ENCODE results near the gene MYCBP2. TPM values are rescaled to one million over a fixed set of nuclear protein-coding genes. Genes with fewer than 3 reads are reported as not detected.

MYCBP2 gene
- total and polyA plus RNA-seq, 9 donors, result 37.3 to 58.4 (median 50.9) TPM

DNA sequence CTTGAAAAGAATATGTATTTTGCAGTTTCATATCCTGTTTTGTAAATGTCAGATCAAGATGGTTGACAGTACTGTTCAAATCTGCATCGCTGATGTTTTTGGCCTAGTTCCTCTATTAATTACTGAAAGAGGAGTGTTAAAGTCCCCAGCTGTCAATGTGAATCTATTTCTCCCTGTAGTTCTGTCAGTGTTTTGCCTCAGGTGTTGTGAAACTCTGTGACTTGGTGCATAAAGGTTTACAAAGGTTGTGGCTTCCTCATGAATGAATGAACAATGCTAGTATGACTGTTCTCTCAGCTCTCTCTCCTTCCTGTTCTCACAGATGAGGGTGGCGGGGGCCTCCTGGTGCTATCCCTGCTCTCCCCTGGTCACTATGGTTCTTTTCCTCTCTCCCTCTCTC, 142.4 kb downstream of the MYCBP2 start:
- no peaks in the 10 kb centered on the region for H3K9me3 ChIP-seq (replicated peaks; ENCODE audit: control insufficient read depth, low read depth, low read length)
- H3K36me3 ChIP-seq (ENCODE audit: control insufficient read depth, insufficient read depth, low read length), result peaks cover 25% of the 10 kb centered on the region
- H3K27me3 ChIP-seq (ENCODE audit: control insufficient read depth, insufficient read depth, low read length), result no peaks in the 10 kb centered on the region
- H3K27ac ChIP-seq (ENCODE audit: low read length), result no peak overlapping the region
- WGBS (ENCODE audit: insufficient coverage), result no CpG with 5 or more reads among the region's 2 CpGs
- H3K4me3 ChIP-seq (ENCODE audit: low read length), result no peak overlapping the region
- H3K4me1 ChIP-seq (ENCODE audit: control insufficient read depth, insufficient read depth, low read length), result no peaks in the 10 kb centered on the region
- peak; percentile 27 for DNase-seq

DNA sequence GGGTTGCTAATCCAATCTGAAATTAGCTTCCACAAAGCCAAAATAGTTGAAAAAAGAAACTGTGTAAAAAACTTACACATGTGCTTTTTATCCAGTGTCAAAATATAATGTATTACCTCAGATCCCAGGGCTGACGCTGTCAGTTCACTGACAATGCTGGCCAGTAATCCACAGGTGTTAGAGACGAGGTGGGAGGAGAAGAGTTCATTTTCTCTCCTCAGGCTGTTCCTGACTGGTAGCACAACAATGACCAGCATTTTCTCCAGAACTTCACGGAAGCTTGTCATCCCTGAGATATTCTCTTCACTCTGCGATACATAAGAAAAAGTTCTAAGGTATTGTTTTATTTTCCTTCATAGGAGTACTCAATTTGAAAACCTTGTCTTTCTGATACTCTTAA, 146.9 kb downstream of the MYCBP2 start:
- no CpG with 5 or more reads among the region's 4 CpGs for WGBS (ENCODE audit: insufficient coverage)
- no peak overlapping the region for H3K27ac ChIP-seq (ENCODE audit: low read length)
- no peaks in the 10 kb centered on the region for H3K27me3 ChIP-seq (ENCODE audit: control insufficient read depth, insufficient read depth, low read length)
- no peaks in the 10 kb centered on the region for H3K9me3 ChIP-seq (replicated peaks; ENCODE audit: control insufficient read depth, low read depth, low read length)
- H3K4me3 ChIP-seq (ENCODE audit: low read length), result no peak overlapping the region
- peaks cover 25% of the 10 kb centered on the region for H3K36me3 ChIP-seq (ENCODE audit: control insufficient read depth, insufficient read depth, low read length)
- H3K4me1 ChIP-seq (ENCODE audit: control insufficient read depth, insufficient read depth, low read length), result no peaks in the 10 kb centered on the region
- no peak for DNase-seq

DNA sequence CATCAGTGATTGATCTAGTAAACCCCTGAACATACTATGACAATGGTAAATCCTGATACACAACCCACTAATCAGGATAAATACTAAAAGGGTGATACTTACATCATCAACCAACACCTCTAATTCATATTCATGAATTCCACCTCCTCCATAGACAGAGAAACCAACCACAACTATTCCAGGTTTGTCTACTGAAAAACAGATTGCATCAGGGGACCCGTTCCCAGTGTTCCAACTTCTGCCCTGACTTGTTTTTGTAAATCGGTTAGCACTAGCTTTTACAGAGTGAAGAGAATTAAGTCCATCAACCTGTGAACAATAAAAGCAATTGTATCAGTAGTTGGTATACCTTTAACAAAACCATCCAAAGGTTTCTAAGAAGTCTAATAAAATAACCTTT, 149.2 kb downstream of the MYCBP2 start:
- Histone ChIP-seq H3K4me3 (ENCODE audit: low read length) (no peak overlapping the region), H3K27ac (ENCODE audit: low read length) (no peak overlapping the region), H3K9me3 (replicated peaks; ENCODE audit: control insufficient read depth, low read depth, low read length) (no peaks in the 10 kb centered on the region), H3K4me1 (ENCODE audit: control insufficient read depth, insufficient read depth, low read length) (no peaks in the 10 kb centered on the region), H3K36me3 (ENCODE audit: control insufficient read depth, insufficient read depth, low read length) (peaks cover 35% of the 10 kb centered on the region), H3K27me3 (ENCODE audit: control insufficient read depth, insufficient read depth, low read length) (no peaks in the 10 kb centered on the region)
- DNase-seq, result no peak
- WGBS (ENCODE audit: insufficient coverage), result no CpG with 5 or more reads among the region's 2 CpGs

DNA sequence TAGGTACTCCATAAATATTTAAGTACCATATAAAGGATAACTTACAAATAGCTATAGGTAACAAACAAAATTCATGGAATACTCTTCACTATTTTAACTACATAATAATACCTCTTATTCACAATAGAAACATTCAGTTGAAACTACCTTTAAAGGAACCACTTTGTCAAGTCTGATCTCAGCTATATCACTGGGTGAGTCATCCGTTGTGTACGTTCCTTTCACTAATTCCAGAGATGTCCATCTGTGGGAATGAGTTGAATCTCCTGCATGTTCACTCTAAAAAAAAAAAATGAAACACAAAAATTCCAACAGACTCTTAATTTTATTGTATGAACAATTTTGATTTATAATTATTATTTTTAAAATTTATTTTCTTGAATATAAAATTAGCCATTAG, 150.5 kb downstream of the MYCBP2 start:
- H3K27ac ChIP-seq (ENCODE audit: low read length), result no peak overlapping the region
- H3K27me3 ChIP-seq (ENCODE audit: control insufficient read depth, insufficient read depth, low read length), result no peaks in the 10 kb centered on the region
- WGBS (ENCODE audit: insufficient coverage), result no CpG with 5 or more reads among the region's 2 CpGs
- H3K9me3 ChIP-seq (replicated peaks; ENCODE audit: control insufficient read depth, low read depth, low read length), result no peaks in the 10 kb centered on the region
- no peak for DNase-seq
- no peak overlapping the region for H3K4me3 ChIP-seq (ENCODE audit: low read length)
- H3K36me3 ChIP-seq (ENCODE audit: control insufficient read depth, insufficient read depth, low read length), result peaks cover 38% of the 10 kb centered on the region
- H3K4me1 ChIP-seq (ENCODE audit: control insufficient read depth, insufficient read depth, low read length), result no peaks in the 10 kb centered on the region

DNA sequence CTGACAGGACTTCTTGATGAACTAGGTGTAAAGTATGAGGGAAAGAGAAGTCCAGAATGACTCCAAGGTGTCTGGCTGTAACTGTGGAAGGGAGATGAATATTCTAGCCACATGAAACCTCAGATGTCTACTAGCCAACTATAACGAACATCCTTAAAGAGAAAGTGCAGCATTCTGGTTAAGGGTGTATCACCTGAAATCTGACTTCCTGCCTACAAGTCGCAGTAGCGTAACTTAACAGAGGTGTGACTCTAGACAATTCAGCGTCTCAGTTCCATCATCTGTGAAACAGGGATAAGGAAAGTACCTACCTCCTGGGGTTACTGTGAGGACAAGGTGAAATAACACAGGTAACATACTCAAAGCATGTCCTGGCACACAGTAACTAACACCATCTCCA, 154.2 kb downstream of the MYCBP2 start:
- H3K4me1 ChIP-seq (ENCODE audit: control insufficient read depth, insufficient read depth, low read length), result no peaks in the 10 kb centered on the region
- H3K36me3 ChIP-seq (ENCODE audit: control insufficient read depth, insufficient read depth, low read length), result peaks cover 33% of the 10 kb centered on the region
- H3K27me3 ChIP-seq (ENCODE audit: control insufficient read depth, insufficient read depth, low read length), result no peaks in the 10 kb centered on the region
- no peaks in the 10 kb centered on the region for H3K9me3 ChIP-seq (replicated peaks; ENCODE audit: control insufficient read depth, low read depth, low read length)
- DNase-seq, result no peak
- no CpG with 5 or more reads among the region's 4 CpGs for WGBS (ENCODE audit: insufficient coverage)
- no peak overlapping the region for H3K27ac ChIP-seq (ENCODE audit: low read length)
- no peak overlapping the region for H3K4me3 ChIP-seq (ENCODE audit: low read length)

GRCh38 chr13:77171451-77171850, 155.4 kb downstream of the MYCBP2 start:
- Histone ChIP-seq H3K4me3 (ENCODE audit: low read length) (no peak overlapping the region), H3K4me1 (ENCODE audit: control insufficient read depth, insufficient read depth, low read length) (no peaks in the 10 kb centered on the region), H3K9me3 (replicated peaks; ENCODE audit: control insufficient read depth, low read depth, low read length) (no peaks in the 10 kb centered on the region), H3K27ac (ENCODE audit: low read length) (no peak overlapping the region), H3K36me3 (ENCODE audit: control insufficient read depth, insufficient read depth, low read length) (peaks cover 28% of the 10 kb centered on the region), H3K27me3 (ENCODE audit: control insufficient read depth, insufficient read depth, low read length) (no peaks in the 10 kb centered on the region)
- no peak for DNase-seq
- WGBS (ENCODE audit: insufficient coverage), result no CpG with 5 or more reads among the region's 2 CpGs

DNA sequence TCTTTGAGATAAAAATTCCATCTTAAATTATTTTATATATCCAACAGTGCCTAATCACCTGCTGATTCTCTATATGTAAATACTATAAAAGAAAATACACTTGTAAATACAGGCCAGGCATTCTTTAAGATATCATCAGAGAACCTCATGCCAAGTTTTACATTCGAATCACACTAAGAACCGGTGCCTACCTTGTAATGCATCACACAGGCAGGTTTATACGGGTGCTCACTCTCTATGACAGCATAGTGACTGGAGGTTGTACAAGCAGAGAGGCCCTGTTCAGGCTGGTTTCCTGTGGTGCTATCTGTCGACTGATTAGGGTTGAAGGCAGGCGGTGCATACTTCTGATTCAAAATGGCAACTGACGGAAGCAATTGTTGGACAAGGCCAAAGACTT, 158.7 kb downstream of the MYCBP2 start:
- Histone ChIP-seq H3K4me1 (ENCODE audit: control insufficient read depth, insufficient read depth, low read length) (no peaks in the 10 kb centered on the region), H3K27me3 (ENCODE audit: control insufficient read depth, insufficient read depth, low read length) (no peaks in the 10 kb centered on the region), H3K9me3 (replicated peaks; ENCODE audit: control insufficient read depth, low read depth, low read length) (no peaks in the 10 kb centered on the region), H3K36me3 (ENCODE audit: control insufficient read depth, insufficient read depth, low read length) (peaks cover 16% of the 10 kb centered on the region), H3K4me3 (ENCODE audit: low read length) (no peak overlapping the region), H3K27ac (ENCODE audit: low read length) (no peak overlapping the region)
- no peak for DNase-seq
- WGBS (ENCODE audit: insufficient coverage), result 100% methylated on average over 1 of the region's 6 CpGs

GRCh38 chr13:77150651-77151050, 176.2 kb downstream of the MYCBP2 start:
- no peak overlapping the region for H3K27ac ChIP-seq (ENCODE audit: low read length)
- DNase-seq, result no peak
- no peak overlapping the region for H3K4me3 ChIP-seq (ENCODE audit: low read length)
- no CpG with 5 or more reads among the region's 1 CpG for WGBS (ENCODE audit: insufficient coverage)
- no peaks in the 10 kb centered on the region for H3K27me3 ChIP-seq (ENCODE audit: control insufficient read depth, insufficient read depth, low read length)
- peaks cover 8% of the 10 kb centered on the region for H3K36me3 ChIP-seq (ENCODE audit: control insufficient read depth, insufficient read depth, low read length)
- H3K4me1 ChIP-seq (ENCODE audit: control insufficient read depth, insufficient read depth, low read length), result no peaks in the 10 kb centered on the region
- no peaks in the 10 kb centered on the region for H3K9me3 ChIP-seq (replicated peaks; ENCODE audit: control insufficient read depth, low read depth, low read length)

GRCh38 chr13:77143431-77143830, 183.5 kb downstream of the MYCBP2 start:
- Histone ChIP-seq H3K9me3 (replicated peaks; ENCODE audit: control insufficient read depth, low read depth, low read length) (no peaks in the 10 kb centered on the region), H3K27me3 (ENCODE audit: control insufficient read depth, insufficient read depth, low read length) (no peaks in the 10 kb centered on the region), H3K4me1 (ENCODE audit: control insufficient read depth, insufficient read depth, low read length) (no peaks in the 10 kb centered on the region), H3K36me3 (ENCODE audit: control insufficient read depth, insufficient read depth, low read length) (peaks cover 9% of the 10 kb centered on the region), H3K27ac (ENCODE audit: low read length) (no peak overlapping the region), H3K4me3 (ENCODE audit: low read length) (no peak overlapping the region)
- no CpG with 5 or more reads among the region's 1 CpG for WGBS (ENCODE audit: insufficient coverage)
- no peak for DNase-seq

DNA sequence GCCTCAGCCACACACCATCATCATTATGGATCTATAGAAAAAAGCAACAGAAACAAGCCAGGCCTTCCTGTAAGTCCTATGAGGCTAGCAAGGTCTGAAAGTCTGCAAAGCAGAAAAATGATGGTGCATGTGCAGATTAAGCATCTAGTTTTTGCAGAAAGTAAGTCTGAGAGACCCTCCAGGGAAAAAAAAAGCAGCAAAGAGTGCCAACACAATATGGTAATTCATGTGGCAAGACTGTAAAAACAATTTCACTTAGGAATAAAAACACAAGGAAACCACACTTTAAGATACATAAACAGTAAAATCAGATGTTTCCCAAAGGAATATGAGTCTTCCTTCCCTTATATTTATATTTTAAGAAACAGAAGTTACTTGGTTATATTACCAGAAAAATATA, 187.6 kb downstream of the MYCBP2 start:
- H3K9me3 ChIP-seq (replicated peaks; ENCODE audit: control insufficient read depth, low read depth, low read length), result no peaks in the 10 kb centered on the region
- no peaks in the 10 kb centered on the region for H3K27me3 ChIP-seq (ENCODE audit: control insufficient read depth, insufficient read depth, low read length)
- H3K4me1 ChIP-seq (ENCODE audit: control insufficient read depth, insufficient read depth, low read length), result no peaks in the 10 kb centered on the region
- H3K4me3 ChIP-seq (ENCODE audit: low read length), result no peak overlapping the region
- peak; percentile 66 for DNase-seq
- no peak overlapping the region for H3K27ac ChIP-seq (ENCODE audit: low read length)
- peaks cover 9% of the 10 kb centered on the region for H3K36me3 ChIP-seq (ENCODE audit: control insufficient read depth, insufficient read depth, low read length)

DNA sequence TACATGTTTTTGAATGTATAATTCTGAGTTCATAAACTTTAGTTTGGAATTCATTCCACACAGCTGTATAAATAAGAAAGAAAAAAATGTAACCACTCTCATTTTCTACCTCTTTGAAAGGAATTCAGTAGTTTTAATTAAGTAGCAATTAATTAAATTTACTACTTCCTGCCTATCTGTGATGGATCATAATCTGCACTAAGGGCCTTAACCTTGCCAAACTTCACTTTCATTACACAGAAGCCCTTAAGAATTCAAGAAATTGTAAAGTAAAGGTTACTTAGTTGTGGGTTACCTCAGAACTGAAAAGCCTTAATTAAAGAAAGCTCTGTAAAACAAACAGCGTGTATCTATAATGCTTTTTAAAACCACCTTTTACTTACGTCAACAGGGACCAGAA, 188.1 kb downstream of the MYCBP2 start:
- no peaks in the 10 kb centered on the region for H3K4me1 ChIP-seq (ENCODE audit: control insufficient read depth, insufficient read depth, low read length)
- no peaks in the 10 kb centered on the region for H3K27me3 ChIP-seq (ENCODE audit: control insufficient read depth, insufficient read depth, low read length)
- H3K36me3 ChIP-seq (ENCODE audit: control insufficient read depth, insufficient read depth, low read length), result peaks cover 5% of the 10 kb centered on the region
- WGBS (ENCODE audit: insufficient coverage), result 57% methylated on average over 1 of the region's 2 CpGs
- DNase-seq, result no peak
- no peaks in the 10 kb centered on the region for H3K9me3 ChIP-seq (replicated peaks; ENCODE audit: control insufficient read depth, low read depth, low read length)
- no peak overlapping the region for H3K4me3 ChIP-seq (ENCODE audit: low read length)
- peak overlapping the region; percentile 13 for H3K27ac ChIP-seq (ENCODE audit: low read length)

Measured in muscle of leg (tissue), 11 donors.